ENCODE measurements around the gene GPR108. TPM values are rescaled to one million over a fixed set of nuclear protein-coding genes. Genes with fewer than 3 reads are reported as not detected.
A peak's percentile ranks its signal among the peaks of the same experiment; 100 is the strongest.

GPR108 gene
- polyA plus RNA-seq, 3 donors: 90.9 to 147 (median 129) TPM

DNA sequence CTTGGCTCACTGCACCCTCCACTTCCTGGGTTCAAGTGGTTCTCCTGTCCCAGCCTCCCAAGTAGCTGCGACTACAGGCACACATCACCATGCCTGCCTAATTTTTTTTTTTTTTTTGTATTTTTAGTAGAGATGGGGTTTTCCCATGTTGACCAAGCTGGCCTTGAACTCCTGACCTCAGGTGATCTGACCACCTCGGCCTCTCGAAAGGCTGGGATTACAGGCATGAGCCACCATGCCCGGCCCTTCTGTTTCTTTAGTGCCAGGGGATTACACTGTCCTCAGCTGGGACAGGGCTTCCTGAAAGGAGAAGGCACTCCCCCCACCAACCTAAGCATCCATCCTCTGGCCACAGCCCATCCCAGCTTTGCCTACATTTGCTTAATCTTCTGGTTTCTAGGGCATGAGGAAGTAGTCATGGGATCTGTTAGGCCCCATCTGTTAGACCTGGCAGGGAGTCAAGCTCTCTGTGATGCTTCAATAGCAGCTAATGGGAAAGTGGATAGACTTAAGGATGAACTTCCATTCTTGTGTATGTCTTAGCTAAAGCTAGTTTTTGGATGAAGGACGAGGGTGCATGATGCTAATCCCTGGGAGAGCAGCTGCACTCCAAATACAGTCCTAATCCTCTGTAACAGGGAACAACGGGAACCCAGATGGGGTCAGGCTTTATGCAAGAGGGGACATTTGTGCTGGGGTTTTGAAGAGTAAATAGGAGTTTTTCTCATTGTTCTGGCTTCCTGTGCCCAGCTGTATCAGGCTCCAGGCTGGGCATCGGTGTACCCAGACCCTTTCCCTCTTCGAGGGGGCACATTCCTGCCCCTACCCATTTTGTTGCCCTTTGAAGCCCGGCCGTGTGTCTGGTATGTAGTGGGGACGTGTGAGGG, 37.7 kb upstream of the GPR108 start:
- DNase-seq: peak; percentile 68 to 77 (median 69)
- intact Hi-C loops (cut with micrococcal nuclease): loop anchor here in 1 of 2 donors (5.0 kb wide), 1 partner anchor 87 kb away; no protein-coding TSS in a partner anchor
- Mint-ChIP-seq H3K4me3 (peak overlapping the region; percentile 47 to 59), H3K27me3 (ENCODE audit: low read depth in 3 of 3) (peaks cover 1 to 3% (median 2%) of the 10 kb centered on the region in 3 donors), H3K4me1 (peaks cover 56% of the 10 kb centered on the region), H3K36me3 (peaks cover 29 to 37% of the 10 kb centered on the region in 2 donors), H3K27ac (peak overlapping the region; percentile 83 to 94 (median 90)), H3K9me3 (peaks cover 0 to 6% (median 2%) of the 10 kb centered on the region in 7 donors)
- Histone ChIP-seq H2AFZ (ENCODE audit: insufficient read depth, low read depth, low read length, poor library complexity, severe bottlenecking) (no peak overlapping the region), H3K4me1 (ENCODE audit: control insufficient read depth in 1 of 2, insufficient read depth in 2 of 2, low read length in 2 of 2) (peaks cover 32 to 54% of the 10 kb centered on the region in 2 donors), H3K9me3 (replicated peaks in 1 of 2; ENCODE audit: control insufficient read depth in 1 of 2, insufficient read depth in 1 of 2, low read length in 2 of 2) (no peaks in the 10 kb centered on the region), H4K20me1 (ENCODE audit: insufficient read depth, low read length) (peaks cover 71% of the 10 kb centered on the region), H3K27ac (ENCODE audit: low read depth in 1 of 2, low read length in 2 of 2) (peak overlapping the region; percentile 58 to 73), H3K79me2 (ENCODE audit: insufficient read depth, low read length) (peaks cover 80% of the 10 kb centered on the region), H3K27me3 (ENCODE audit: control insufficient read depth in 2 of 2, insufficient read depth in 2 of 2, low read length in 2 of 2) (no peaks in the 10 kb centered on the region), H3K36me3 (replicated peaks in 1 of 2; ENCODE audit: control insufficient read depth in 1 of 2, insufficient read depth in 2 of 2, low read length in 2 of 2) (peaks cover 10 to 44% of the 10 kb centered on the region in 2 donors), H3K4me2 (replicated peaks; ENCODE audit: extremely low read depth, low read length, poor library complexity, severe bottlenecking) (peak overlapping the region; percentile 53), H3K4me3 (replicated peaks in 1 of 3; ENCODE audit: low read depth in 2 of 3, low read length in 3 of 3) (peak overlapping the region in 1 of 3 experiments; percentile 57), H3K9ac (ENCODE audit: insufficient read depth, low read length, poor library complexity, severe bottlenecking) (peak overlapping the region; percentile 30)
- TF ChIP-seq, protein P1, sequence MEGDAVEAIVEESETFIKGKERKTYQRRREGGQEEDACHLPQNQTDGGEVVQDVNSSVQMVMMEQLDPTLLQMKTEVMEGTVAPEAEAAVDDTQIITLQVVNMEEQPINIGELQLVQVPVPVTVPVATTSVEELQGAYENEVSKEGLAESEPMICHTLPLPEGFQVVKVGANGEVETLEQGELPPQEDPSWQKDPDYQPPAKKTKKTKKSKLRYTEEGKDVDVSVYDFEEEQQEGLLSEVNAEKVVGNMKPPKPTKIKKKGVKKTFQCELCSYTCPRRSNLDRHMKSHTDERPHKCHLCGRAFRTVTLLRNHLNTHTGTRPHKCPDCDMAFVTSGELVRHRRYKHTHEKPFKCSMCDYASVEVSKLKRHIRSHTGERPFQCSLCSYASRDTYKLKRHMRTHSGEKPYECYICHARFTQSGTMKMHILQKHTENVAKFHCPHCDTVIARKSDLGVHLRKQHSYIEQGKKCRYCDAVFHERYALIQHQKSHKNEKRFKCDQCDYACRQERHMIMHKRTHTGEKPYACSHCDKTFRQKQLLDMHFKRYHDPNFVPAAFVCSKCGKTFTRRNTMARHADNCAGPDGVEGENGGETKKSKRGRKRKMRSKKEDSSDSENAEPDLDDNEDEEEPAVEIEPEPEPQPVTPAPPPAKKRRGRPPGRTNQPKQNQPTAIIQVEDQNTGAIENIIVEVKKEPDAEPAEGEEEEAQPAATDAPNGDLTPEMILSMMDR (IDR thresholded peaks at IDR 0.05): no peak
- WGBS (ENCODE audit: insufficient coverage): 65% methylated on average over 7 of the region's 11 CpGs

DNA sequence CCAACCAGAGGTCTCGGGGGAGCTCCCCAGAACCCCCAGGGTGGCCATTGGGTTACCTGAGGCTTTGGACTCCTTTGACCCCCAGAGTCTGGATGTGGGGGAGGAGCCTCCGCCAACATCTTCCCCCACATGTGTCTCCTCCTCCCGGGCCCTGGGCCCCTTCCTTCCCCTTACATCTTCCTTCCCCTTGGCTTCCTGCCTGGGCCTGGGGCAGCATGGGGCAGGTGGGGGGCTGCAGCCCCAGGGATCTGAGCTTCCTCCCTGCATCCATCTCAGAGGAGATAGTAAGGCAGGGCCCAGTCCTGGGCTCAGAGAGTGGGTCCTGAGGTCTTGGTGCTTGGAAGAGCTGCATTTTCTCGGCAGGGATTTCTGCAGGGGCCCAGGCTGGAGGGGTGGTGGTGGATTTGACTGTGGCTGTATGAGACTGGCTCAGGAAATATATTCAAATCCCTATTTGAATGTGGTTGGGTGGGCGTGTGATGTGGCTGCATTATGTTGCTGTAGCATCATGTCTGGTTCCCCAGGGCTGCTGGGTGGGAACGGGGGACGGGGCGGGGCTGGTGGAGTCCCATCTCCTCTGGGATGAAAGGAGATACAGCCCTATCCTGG, 36.0 kb upstream of the GPR108 start:
- peak overlapping the region; percentile 97 to 98 for H3K4me3 Mint-ChIP-seq
- H3K9me3 Mint-ChIP-seq: peaks cover 0 to 6% (median 2%) of the 10 kb centered on the region in 7 donors
- peak overlapping the region; percentile 100 for H3K4me2 ChIP-seq (replicated peaks; ENCODE audit: extremely low read depth, low read length, poor library complexity, severe bottlenecking)
- H3K36me3 ChIP-seq (replicated peaks in 1 of 2; ENCODE audit: control insufficient read depth in 1 of 2, insufficient read depth in 2 of 2, low read length in 2 of 2): peaks cover 8 to 31% of the 10 kb centered on the region in 2 donors
- H3K27me3 Mint-ChIP-seq (ENCODE audit: low read depth in 3 of 3): peaks cover 1 to 3% (median 2%) of the 10 kb centered on the region in 3 donors
- H3K4me1 ChIP-seq (ENCODE audit: control insufficient read depth in 1 of 2, insufficient read depth in 2 of 2, low read length in 2 of 2): peaks cover 36 to 61% of the 10 kb centered on the region in 2 donors
- H3K36me3 Mint-ChIP-seq: peaks cover 27 to 31% of the 10 kb centered on the region in 2 donors
- peaks cover 54% of the 10 kb centered on the region for H4K20me1 ChIP-seq (ENCODE audit: insufficient read depth, low read length)
- WGBS (ENCODE audit: insufficient coverage): 2% methylated on average over 5 of the region's 8 CpGs
- H3K9ac ChIP-seq (ENCODE audit: insufficient read depth, low read length, poor library complexity, severe bottlenecking): peak overlapping the region; percentile 96
- peaks cover 66% of the 10 kb centered on the region for H3K79me2 ChIP-seq (ENCODE audit: insufficient read depth, low read length)
- H3K4me3 ChIP-seq (replicated peaks in 1 of 3; ENCODE audit: low read depth in 2 of 3, low read length in 3 of 3): peak overlapping the region; percentile 82 to 100 (median 95)
- H3K4me1 Mint-ChIP-seq: peaks cover 60% of the 10 kb centered on the region
- TF ChIP-seq, protein P1 (IDR thresholded peaks at IDR 0.05): no peak
- H3K27ac ChIP-seq (ENCODE audit: low read depth in 1 of 2, low read length in 2 of 2): peak overlapping the region; percentile 80 to 97
- intact Hi-C loops (cut with micrococcal nuclease): loop anchor here in 1 of 2 donors (2.0 to 5.0 kb wide), 3 partner anchors 29 to 89 kb away; partner anchors contain the start of gene TRIP10
- peak overlapping the region; percentile 68 for H2AFZ ChIP-seq (ENCODE audit: insufficient read depth, low read depth, low read length, poor library complexity, severe bottlenecking)
- peak; percentile 49 to 52 (median 51) for DNase-seq
- H3K27me3 ChIP-seq (ENCODE audit: control insufficient read depth in 2 of 2, insufficient read depth in 2 of 2, low read length in 2 of 2): no peaks in the 10 kb centered on the region
- H3K27ac Mint-ChIP-seq: peak overlapping the region; percentile 86 to 96 (median 94)
- no peaks in the 10 kb centered on the region for H3K9me3 ChIP-seq (replicated peaks in 1 of 2; ENCODE audit: control insufficient read depth in 1 of 2, insufficient read depth in 1 of 2, low read length in 2 of 2)

All from CD14-positive monocyte (primary cell).